K562 (cell line): Measurements from ENCODE around the gene REC8. TPM values are rescaled to one million over a fixed set of nuclear protein-coding genes. Genes with fewer than 3 reads are reported as not detected.

Source experiments
- ARHGAP35 ChIP-seq: fragments of 450-650 bp; IDR thresholded peaks from 2 replicates; pipeline ENCODE4 v1.6.1; 2018; ENCODE audit not compliant: partially characterized antibody
- CHCHD3 ChIP-seq: fragments of 250-450 bp; sonication (Bioruptor Pico); IDR thresholded peaks from 2 replicates; pipeline ENCODE4 v2.1.2; 2022; ENCODE audit warnings: mild to moderate bottlenecking
- CREM ChIP-seq: IDR thresholded peaks from 2 replicates; pipeline ENCODE4 v1.6.1; 2014; ENCODE audit warnings: antibody characterized with exemption, low read depth
- HNRNPL ChIP-seq: fragments of 200-400 bp; formaldehyde crosslinking; IDR thresholded peaks from 2 replicates; pipeline ENCODE4 v1.6.1; 2017; ENCODE audit warnings: low read depth, mild to moderate bottlenecking, low read length
- KDM4B ChIP-seq, 2 experiments: fragments of 450-650 bp in 1 of 2; sonication (generic) in 1 of 2; IDR thresholded peaks; 2 replicates each; pipeline ENCODE4 v1.6.1; 2016 to 2017; ENCODE audit warnings: borderline replicate concordance in 2 of 2, antibody characterized with exemption in 1 of 2, low read depth in 1 of 2, mild to moderate bottlenecking in 1 of 2
- LARP7 ChIP-seq: fragments of 450-650 bp; IDR thresholded peaks from 2 replicates; pipeline ENCODE4 v1.6.1; 2016
- MXI1 ChIP-seq: IDR thresholded peaks from 2 replicates; pipeline ENCODE4 v1.6.1; 2011; ENCODE audit warnings: low read depth, mild to moderate bottlenecking, improper control_type of control experiment, low read length
- NFIC ChIP-seq: fragments of 450-650 bp; IDR thresholded peaks from 2 replicates; pipeline ENCODE4 v1.6.1; 2017; ENCODE audit warnings: mild to moderate bottlenecking, inconsistent platforms
- PHF8 ChIP-seq: fragments of 200-600 bp; sonication (generic); IDR thresholded peaks from 2 replicates; pipeline ENCODE4 v1.6.1; 2012; ENCODE audit warnings: mixed run types, mild to moderate bottlenecking, inconsistent platforms, low read length, moderate library complexity, borderline replicate concordance
- RAD21 ChIP-seq, 2 experiments: fragments of 250-450 bp in 1 of 2; fragments of 450-650 bp in 1 of 2; sonication (Bioruptor Pico) in 1 of 2; formaldehyde crosslinking in 1 of 2; IDR thresholded peaks in 1 of 2; conservative IDR thresholded peaks in 1 of 2; 2 replicates each; pipeline versions ENCODE4 v1.4.0 to v1.8.0; 2020 to 2022; ENCODE audit warnings: mild to moderate bottlenecking in 2 of 2, moderate library complexity in 1 of 2
- TAF15 ChIP-seq: fragments of 200-400 bp; formaldehyde crosslinking; IDR thresholded peaks from 2 replicates; pipeline ENCODE4 v1.6.1; 2017; ENCODE audit warnings: mild to moderate bottlenecking, low read depth, low read length, moderate library complexity
- TBL1XR1 ChIP-seq, 2 experiments: IDR thresholded peaks; 2 replicates each; pipeline ENCODE4 v1.6.1; 2012; ENCODE audit warnings: improper control_type of control experiment in 2 of 2, low read length in 2 of 2, mild to moderate bottlenecking in 1 of 2
- polyA plus RNA-seq, 8 experiments: library from polyadenylated mRNA; depleted of rRNA in 4 of 8; stranded (reverse) in 5 of 8; unstranded in 3 of 8; fragments of >200 nt; fragmentation: Nextera tagmentation in 2 of 8; fragmentation: Illumina TruSeq in 1 of 8; extraction: Ambion mirVana in 2 of 8; extraction: Trizol in 1 of 8; gene quantifications; 2 replicates each; pipeline versions ENCODE4 v1.2.1 to v1.2.3, GENCODE V29; 2011 to 2014; ENCODE audit warnings: inconsistent platforms in 1 of 8, missing spikeins in 1 of 8
- total RNA-seq, 7 experiments: library from RNA; depleted of rRNA in 6 of 7; stranded (reverse); fragments of >200 nt in 6 of 7; fragmentation: Illumina TruSeq in 2 of 7; extraction: Trizol in 2 of 7; gene quantifications; 2 replicates each; pipeline versions ENCODE4 v1.2.1 to v1.2.3, GENCODE V29; 2011 to 2021; ENCODE audit warnings: low replicate concordance in 1 of 7
- TF ChIP-seq, protein P1 (sequence below): sonication (generic); formaldehyde crosslinking; IDR thresholded peaks from 2 replicates; pipeline ENCODE4 v1.8.0; 2023; ENCODE audit warnings: mild to moderate bottlenecking, missing genetic modification reagents
- TF ChIP-seq, protein P2 (sequence below): sonication (generic); formaldehyde crosslinking; IDR thresholded peaks from 2 replicates; pipeline ENCODE4 v1.5.0; 2020; ENCODE audit warnings: missing genetic modification reagents
- TF ChIP-seq, protein P3 (sequence below): fragments of 450-650 bp; IDR thresholded peaks from 2 replicates; pipeline ENCODE4 v1.6.1; 2017; ENCODE audit warnings: mild to moderate bottlenecking, moderate library complexity
- TF ChIP-seq, protein P4 (sequence below): fragments of 250-450 bp; sonication (Bioruptor Pico); IDR thresholded peaks from 2 replicates; pipeline ENCODE4 v1.8.0; 2022; ENCODE audit warnings: moderate library complexity, mild to moderate bottlenecking, inconsistent platforms
- TF ChIP-seq, protein P5 (sequence below), 2 experiments: IDR thresholded peaks; 2 replicates each; pipeline ENCODE4 v1.6.1; 2011; ENCODE audit warnings: borderline replicate concordance in 1 of 2, control low read depth in 1 of 2, low read depth in 1 of 2, low read length in 1 of 2, mild to moderate bottlenecking in 1 of 2, mixed read lengths in 1 of 2, moderate library complexity in 1 of 2; ENCODE audit not compliant: insufficient read depth in 1 of 2, insufficient read length in 1 of 2, poor library complexity in 1 of 2, severe bottlenecking in 1 of 2; ENCODE audit errors: extremely low read depth in 1 of 2

REC8 gene
- total and polyA plus RNA-seq, 9 of the 15 experiments (the other 6 are each of a cell fraction or from before 2014, with no cell fraction given): 0.11 to 2.5 (median 0.85) TPM

DNA sequence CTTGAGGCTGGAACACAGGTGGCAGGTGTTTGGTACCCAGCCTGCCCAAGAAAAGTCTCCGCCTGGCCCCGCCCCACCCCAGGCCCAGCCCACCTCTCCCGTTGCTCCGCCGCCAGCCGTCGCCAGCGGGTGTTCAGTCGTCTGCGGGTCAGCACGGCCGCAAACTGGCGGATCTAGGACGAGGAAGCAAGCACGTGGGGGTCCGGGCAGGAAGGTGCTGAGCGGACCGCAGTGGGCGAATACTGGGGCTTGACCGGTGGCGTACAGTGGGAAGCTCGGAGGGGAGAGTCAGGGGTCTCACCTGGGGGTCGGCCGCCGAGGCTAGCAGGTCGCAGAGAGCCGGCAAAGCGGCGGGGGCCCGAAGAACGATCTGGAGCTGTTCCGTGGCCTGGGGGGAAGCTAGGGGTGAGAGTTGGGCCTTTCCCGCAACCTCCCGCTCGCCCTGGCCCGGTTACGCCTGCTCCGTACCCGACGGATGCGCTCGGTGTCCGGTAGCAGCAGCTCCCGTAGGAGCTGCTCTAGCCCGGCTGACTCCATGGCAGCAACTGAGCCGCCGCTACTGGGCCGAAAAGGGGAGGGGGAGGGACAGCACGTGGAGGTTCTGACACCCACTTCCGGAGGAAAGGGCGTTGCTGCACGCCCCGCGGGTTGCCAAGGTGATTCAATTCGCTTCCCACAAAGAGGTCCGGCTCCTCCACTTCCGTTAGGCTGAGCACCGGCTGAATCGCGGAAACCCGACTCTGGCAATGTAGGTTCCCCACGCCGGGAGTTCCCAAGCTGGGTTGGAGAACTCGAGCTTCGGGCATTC is 16.6 kb downstream of the REC8 start, which contains the start of gene IPO4 (continued):
- TF ChIP-seq, protein P1, sequence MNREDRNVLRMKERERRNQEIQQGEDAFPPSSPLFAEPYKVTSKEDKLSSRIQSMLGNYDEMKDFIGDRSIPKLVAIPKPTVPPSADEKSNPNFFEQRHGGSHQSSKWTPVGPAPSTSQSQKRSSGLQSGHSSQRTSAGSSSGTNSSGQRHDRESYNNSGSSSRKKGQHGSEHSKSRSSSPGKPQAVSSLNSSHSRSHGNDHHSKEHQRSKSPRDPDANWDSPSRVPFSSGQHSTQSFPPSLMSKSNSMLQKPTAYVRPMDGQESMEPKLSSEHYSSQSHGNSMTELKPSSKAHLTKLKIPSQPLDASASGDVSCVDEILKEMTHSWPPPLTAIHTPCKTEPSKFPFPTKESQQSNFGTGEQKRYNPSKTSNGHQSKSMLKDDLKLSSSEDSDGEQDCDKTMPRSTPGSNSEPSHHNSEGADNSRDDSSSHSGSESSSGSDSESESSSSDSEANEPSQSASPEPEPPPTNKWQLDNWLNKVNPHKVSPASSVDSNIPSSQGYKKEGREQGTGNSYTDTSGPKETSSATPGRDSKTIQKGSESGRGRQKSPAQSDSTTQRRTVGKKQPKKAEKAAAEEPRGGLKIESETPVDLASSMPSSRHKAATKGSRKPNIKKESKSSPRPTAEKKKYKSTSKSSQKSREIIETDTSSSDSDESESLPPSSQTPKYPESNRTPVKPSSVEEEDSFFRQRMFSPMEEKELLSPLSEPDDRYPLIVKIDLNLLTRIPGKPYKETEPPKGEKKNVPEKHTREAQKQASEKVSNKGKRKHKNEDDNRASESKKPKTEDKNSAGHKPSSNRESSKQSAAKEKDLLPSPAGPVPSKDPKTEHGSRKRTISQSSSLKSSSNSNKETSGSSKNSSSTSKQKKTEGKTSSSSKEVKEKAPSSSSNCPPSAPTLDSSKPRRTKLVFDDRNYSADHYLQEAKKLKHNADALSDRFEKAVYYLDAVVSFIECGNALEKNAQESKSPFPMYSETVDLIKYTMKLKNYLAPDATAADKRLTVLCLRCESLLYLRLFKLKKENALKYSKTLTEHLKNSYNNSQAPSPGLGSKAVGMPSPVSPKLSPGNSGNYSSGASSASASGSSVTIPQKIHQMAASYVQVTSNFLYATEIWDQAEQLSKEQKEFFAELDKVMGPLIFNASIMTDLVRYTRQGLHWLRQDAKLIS (CRISPR knock-in tag): peak; percentile 16; the same call in 1 of the 2 replicates
- TF ChIP-seq TBL1XR1 (IDR thresholded peaks at IDR 0.05; ENCODE audit: low read length in 2 of 2) (peak in 1 of 2 experiments; percentile 52; a peak in 3 of 4 replicates), RAD21 (CRISPR knock-in tag; conservative IDR thresholded peaks at IDR 0.05 in 1 of 2, IDR thresholded peaks at IDR 0.05 in 1 of 2) (peak; percentile 27 to 34; a peak in 1 of 4 replicates), MXI1 (peak; percentile 99), LARP7 (no peak), HNRNPL (no peak), PHF8 (peak; percentile 70; the same call in 1 of the 2 replicates), KDM4B (IDR thresholded peaks at IDR 0.05; ENCODE audit: borderline replicate concordance in 2 of 2, low read depth in 1 of 2) (peak in 1 of 2 experiments; percentile 86; a peak in 2 of 4 replicates), CHCHD3 (CRISPR knock-in tag) (no peak), ARHGAP35 (no peak), TAF15 (no peak), NFIC (peak; percentile 14; the same call in 1 of the 2 replicates), CREM (peak; percentile 78)
- TF ChIP-seq, protein P2, sequence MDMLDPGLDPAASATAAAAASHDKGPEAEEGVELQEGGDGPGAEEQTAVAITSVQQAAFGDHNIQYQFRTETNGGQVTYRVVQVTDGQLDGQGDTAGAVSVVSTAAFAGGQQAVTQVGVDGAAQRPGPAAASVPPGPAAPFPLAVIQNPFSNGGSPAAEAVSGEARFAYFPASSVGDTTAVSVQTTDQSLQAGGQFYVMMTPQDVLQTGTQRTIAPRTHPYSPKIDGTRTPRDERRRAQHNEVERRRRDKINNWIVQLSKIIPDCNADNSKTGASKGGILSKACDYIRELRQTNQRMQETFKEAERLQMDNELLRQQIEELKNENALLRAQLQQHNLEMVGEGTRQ (CRISPR knock-in tag): peak; percentile 71
- TF ChIP-seq, protein P3, sequence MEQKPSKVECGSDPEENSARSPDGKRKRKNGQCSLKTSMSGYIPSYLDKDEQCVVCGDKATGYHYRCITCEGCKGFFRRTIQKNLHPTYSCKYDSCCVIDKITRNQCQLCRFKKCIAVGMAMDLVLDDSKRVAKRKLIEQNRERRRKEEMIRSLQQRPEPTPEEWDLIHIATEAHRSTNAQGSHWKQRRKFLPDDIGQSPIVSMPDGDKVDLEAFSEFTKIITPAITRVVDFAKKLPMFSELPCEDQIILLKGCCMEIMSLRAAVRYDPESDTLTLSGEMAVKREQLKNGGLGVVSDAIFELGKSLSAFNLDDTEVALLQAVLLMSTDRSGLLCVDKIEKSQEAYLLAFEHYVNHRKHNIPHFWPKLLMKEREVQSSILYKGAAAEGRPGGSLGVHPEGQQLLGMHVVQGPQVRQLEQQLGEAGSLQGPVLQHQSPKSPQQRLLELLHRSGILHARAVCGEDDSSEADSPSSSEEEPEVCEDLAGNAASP: no peak
- TF ChIP-seq, protein P4, sequence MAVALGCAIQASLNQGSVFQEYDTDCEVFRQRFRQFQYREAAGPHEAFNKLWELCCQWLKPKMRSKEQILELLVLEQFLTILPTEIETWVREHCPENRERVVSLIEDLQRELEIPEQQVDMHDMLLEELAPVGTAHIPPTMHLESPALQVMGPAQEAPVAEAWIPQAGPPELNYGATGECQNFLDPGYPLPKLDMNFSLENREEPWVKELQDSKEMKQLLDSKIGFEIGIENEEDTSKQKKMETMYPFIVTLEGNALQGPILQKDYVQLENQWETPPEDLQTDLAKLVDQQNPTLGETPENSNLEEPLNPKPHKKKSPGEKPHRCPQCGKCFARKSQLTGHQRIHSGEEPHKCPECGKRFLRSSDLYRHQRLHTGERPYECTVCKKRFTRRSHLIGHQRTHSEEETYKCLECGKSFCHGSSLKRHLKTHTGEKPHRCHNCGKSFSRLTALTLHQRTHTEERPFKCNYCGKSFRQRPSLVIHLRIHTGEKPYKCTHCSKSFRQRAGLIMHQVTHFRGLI (CRISPR knock-in tag): no peak
- TF ChIP-seq, protein P5, sequence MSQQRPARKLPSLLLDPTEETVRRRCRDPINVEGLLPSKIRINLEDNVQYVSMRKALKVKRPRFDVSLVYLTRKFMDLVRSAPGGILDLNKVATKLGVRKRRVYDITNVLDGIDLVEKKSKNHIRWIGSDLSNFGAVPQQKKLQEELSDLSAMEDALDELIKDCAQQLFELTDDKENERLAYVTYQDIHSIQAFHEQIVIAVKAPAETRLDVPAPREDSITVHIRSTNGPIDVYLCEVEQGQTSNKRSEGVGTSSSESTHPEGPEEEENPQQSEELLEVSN (IDR thresholded peaks at IDR 0.05; ENCODE audit: borderline replicate concordance in 1 of 2, extremely low read depth in 1 of 2, insufficient read depth in 1 of 2, insufficient read length in 1 of 2, low read depth in 1 of 2, low read length in 1 of 2, poor library complexity in 1 of 2, severe bottlenecking in 1 of 2): peak in 1 of 2 experiments; percentile 44
